ENCODE results near the gene KIF26B.
"Not testable (repeated sequence)": the region's sequence is repeated elsewhere in the genome, so short reads cannot be mapped to it uniquely, and the experiment has no call there.

KIF26B gene

DNA sequence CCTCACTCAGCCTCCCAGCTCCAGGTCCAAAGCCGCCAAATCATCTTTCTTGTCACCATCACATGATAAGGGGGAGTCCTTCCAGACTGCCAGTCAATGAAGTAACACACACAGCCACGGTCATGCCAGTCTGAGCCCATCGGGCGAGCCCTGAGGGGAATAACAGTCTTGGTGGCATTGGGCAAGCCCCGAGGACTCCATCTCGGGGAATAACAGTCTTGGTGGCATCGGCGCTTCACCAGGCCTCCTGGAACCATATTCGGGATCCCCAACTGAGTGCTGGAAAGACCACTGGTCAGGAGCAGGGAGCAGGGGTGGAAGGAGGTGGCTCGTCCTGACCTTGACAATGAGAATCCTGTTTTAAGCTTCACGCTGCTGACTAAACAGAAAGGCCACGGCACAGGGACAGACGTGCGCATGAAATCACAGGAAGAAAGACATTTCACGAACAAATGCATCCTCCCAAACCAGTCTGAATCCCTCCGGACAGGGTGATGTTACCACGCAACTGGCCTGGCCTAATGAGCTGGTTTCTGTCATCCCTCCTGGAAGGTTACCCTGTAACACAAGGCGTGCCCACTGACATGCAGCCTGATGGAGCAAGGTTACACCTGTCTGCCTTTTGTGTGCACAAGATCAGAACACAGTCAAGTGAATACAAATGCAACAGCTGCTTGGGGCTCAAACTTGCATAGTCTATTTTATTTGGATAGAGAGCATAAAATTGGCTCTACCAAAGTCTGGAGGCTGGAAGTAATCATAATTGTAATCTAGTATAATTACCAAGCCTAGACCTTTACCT, 517.4 kb downstream of the KIF26B start:
- no peak for DNase-seq

DNA sequence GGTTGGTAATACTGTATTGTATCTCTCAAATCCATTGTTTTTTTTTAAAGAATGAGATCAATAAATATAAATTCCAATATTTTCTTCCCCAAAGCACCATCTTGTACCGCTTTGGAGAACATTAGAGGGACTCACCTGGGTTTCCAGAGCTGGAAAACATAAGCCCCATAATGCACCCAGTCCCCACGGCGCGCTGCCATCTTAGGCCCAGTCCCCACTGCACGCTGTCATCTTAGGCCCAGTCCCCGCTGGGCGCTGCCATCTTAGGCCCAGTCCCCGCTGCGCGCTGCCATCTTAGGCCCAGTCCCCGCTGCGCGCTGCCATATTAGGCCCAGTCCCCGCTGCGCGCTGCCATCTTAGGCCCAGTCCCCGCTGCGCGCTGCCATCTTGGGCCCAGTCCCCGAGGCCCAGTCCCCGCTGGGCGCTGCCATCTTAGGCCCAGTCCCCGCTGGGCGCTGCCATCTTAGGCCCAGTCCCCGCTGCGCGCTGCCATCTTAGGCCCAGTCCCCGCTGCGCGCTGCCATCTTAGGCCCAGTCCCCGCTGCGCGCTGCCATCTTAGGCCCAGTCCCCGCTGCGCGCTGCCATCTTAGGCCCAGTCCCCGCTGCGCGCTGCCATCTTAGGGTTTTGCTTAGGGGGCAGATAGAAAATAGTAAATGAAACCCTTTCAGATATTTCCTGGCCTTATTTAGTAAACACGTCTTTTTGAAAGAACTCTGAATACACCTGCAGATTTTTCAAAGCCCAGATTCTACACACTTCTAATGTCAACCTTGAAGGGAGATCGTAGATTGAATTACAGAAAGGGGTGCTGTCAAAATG, 518.3 kb downstream of the KIF26B start:
- not testable (repeated sequence) for DNase-seq

DNA sequence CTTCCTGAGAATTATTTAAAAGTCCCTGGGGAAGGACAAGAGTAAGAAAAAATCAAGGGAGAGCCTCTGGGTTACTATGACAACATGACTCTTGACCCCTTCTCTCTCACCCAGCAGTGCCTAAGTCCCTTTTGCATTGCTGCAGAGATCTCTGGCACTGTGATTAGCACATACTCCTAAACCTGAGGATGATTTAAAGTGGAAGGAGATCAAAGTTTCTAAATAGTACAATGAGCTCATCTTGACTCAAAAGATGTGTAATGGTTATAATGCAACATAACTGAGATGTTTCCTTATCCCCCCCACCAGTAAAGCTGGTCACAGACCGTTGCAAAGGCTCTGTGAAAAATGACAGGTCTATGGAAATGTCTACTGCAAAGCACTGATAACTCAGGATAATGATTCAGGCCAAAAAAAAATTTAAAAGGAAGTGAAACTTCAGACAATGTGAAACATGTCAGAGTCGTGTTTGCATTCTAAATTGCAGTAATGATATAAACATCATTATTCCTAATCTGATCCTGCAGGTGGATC, 519.2 kb downstream of the KIF26B start:
- DNase-seq = peak; percentile 8

DNA sequence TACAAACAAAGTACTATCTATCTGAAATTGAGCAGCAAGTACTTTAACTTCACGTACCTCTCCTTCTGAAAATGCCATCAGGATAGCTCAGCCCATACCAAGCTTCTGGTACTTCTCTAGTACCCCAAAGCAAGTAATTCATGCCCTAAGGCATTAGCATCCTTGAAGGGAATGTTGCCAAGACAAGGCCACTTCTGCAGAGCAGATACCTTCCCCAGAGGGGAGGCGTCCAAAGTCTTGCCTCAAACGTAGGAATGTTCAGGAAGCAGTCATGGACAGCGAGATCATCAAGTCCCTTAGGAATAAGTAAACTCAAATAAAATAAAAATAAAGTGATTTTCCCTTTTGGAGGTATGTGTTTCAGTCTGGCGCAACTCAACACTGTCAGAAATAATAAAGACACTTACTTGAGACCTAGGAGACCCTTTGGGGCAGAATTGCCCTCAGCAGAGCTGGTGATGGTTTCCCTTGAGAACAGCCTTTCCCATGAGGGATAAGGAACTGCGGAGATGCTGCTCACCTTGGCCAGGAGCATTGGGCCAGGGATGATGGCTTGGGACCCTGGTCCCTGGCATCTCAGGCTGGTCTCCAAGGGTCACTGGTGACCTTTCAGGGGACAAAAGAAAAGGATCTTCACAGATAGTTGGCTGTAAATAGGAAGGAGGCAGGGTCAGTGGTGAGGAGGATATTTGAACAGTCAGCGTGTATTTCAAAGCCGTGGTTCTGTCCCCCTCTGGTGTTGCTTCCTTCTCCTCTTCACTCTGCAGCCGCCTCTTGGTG, 522.9 kb downstream of the KIF26B start:
- peak; percentile 40 for DNase-seq

DNA sequence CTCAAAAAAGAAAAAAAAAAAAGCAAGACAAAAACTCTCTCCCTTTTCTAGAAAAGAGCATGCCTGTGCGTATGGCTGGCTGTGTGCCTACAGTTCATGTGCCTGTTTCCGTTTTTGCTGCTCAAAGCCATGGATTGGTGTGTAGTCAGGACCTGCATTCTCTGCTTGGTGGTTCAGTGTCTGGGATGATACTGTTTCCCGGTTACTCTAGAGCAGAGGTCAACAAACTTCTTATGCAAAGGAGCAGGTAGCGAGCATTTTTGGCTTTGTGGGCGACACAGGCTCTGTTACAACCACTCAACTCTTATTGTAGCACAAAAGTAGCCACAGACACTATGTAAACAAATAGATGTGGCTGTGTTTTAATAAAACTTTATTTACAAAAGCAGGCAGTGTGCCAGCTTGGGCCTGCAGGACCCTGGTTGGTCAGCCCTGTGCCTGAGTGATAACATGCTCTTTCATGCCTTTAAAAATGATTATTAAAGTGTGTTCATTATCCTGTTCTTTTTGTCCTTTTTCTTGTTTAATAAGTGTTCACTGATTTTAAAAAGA, 524.2 kb downstream of the KIF26B start:
- DNase-seq = no peak

DNA sequence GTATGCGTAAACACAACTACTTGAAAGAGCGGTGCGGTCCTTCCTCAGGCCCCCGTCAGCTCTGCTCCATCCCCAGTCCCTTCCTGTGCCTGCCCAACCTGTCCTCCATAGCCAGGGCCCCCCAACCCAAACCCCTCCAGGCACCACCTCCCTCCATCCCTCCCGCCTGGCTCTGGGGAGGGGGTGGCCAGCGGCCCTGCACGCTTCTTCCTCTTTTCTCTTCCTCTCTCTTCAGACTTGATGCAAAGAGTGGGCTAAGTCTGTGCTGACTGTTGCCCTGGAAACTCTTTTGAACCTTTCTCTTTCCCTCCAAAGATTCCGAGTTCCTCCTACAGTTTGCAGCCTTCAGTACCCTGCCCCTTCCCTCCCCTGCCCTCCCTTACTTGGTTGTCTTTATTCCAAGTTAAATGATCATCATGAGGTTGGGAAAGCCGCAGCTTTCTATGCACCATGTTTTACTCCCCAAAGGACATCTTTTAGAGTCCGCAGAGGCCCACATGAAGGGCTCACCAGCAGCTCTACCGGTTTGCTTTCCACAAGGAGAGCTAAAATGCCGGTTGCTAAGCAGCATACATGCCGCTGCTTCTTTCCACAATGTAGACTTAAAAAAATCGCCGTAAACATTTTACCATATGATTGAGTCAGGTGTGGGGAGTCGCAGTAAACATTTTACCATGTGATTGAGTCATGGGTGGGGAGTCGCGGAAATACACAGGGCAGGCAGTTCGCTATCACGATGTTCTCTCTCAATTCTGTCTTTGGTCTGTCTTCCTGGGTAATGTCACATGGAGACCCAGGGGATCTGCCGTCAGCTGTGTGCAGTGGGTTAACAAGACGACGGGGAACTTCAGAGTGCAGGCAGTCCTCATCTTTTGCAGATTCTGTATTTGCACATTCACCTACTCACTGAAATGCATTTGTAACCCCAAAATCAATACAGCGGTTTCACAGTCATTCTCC, 525.3 kb downstream of the KIF26B start:
- no peak for DNase-seq

DNA sequence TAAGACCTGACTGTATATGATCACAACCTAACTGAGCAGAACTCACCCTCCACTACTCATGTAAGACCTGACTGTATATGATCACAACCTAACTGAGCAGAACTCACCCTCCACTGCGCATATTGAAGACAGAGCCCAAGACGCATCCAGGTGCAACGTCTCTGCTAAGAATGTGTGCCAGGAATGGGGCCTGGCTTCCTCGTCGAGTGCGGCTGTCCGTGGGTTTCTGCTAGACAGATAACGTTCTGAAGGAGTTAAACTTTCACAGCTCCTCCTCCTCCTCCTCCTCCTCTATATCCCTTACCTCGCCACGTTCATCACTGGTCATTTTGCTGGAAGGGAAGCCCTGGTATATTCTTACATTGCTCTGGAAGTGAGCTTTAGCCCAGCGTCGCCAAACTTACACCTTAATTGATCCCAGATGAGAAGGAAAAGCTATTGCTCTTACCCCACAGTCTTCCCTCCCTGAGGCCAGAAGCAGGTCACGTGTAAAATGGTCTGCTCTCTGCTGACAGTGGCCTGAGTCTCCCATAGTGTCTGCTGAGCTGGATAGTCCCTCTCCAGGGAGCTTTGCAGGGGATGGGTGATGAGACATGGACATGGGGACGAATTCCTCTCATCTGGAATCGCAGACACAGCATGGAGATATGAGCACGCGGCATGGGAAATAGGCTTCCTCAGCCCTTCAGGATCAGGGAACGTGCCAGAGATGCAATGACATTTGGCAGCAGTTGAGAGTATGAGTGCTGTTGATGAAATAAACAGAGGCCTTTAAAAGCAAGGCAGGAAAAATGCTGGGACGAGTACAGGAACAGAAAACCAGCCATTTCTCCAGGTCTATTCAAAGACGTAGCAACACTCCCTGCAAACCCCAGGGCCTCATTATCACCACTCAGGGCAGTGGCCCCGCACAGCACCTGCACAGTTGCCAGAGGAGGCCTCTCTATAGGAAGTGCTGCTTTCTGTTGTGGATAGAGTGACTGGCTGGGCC, 528.1 kb downstream of the KIF26B start:
- DNase-seq = no peak

- no peak for DNase-seq
Measured at GRCh38 chr1:245683676-245684075, 528.9 kb downstream of the KIF26B start.

GRCh38 chr1:245684166-245684565, 529.4 kb downstream of the KIF26B start:
- DNase-seq = no peak

DNA sequence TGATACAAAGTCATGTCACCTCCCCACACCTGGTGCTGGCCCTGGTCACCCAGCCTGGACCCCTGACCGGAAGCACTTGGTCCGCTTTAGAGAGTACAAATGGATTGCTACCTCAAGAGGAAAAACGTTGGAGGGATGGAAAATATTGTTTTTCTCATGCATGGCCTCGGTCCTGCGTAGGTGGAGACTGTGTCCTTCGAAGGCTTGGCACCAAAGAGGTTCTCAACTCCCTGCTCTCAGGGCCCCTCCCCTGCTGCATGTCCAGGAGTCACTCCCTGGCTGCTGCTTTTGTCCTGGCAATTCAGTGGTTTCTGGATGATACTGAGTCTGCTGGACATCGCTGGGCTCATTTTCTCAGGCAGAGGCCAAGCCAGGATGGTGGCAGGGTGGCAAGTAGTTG, 529.8 kb downstream of the KIF26B start:
- no peak for DNase-seq

GRCh38 chr1:245685111-245685810, 530.5 kb downstream of the KIF26B start:
- no peak for DNase-seq

GRCh38 chr1:245686006-245686405, 531.2 kb downstream of the KIF26B start:
- no peak for DNase-seq

- no peak for DNase-seq
Measured at GRCh38 chr1:245686446-245687030, 531.8 kb downstream of the KIF26B start.

DNA sequence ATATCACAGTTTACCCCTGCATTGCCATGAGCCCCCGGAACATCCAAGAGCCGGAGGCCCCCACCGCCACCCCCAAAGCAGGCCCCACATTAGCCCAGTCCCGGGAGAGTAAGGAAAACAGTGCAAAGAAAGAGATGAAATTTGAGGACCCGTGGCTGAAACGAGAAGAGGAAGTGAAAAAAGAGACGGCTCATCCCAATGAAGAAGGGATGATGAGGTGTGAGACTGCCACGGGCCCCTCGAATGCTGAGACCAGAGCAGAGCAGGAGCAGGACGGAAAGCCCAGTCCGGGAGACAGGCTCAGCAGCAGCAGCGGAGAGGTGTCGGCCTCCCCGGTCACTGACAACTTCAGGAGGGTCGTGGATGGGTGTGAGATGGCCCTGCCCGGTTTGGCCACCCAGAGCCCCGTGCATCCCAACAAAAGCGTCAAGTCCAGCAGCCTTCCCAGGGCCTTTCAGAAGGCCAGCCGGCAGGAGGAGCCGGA, 532.4 kb downstream of the KIF26B start:
- DNase-seq = no peak

DNA sequence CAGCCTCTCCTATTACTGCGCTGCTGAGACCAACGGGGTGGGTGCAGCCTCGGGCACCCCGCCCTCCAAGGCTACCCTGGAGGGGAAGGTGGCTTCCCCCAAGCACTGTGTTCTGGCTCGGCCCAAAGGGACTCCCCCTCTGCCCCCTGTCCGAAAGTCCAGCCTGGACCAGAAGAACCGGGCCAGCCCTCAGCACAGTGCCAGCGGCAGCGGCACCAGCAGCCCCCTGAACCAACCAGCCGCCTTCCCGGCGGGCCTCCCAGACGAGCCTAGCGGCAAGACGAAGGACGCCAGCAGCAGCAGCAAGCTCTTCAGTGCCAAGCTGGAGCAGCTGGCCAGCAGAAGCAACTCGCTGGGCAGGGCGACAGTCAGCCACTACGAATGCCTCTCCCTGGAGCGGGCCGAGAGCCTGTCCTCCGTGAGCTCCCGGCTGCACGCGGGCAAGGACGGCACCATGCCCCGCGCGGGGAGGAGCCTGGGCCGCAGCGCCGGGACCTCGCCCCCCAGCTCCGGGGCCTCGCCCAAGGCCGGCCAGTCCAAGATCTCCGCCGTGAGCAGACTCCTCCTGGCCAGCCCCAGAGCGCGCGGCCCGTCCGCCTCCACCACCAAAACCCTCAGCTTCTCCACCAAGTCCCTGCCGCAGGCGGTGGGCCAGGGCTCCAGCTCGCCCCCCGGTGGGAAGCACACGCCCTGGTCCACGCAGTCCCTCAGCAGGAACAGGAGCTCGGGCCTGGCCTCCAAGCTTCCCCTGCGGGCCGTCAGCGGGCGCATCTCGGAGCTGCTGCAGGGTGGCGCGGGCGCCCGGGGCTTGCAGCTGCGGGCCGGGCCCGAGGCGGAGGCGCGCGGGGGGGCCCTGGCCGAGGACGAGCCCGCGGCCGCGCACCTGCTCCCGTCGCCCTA, 533.1 kb downstream of the KIF26B start:
- DNase-seq = no peak

GRCh38 chr1:245688536-245689453, 534.0 kb downstream of the KIF26B start:
- DNase-seq = no peak
